ENCODE measurements around the gene SFT2D3.

GRCh38 chr2:127653421-127654083 is 47.7 kb upstream of the SFT2D3 start:
- no peak for TF ChIP-seq KAT7 (CRISPR knock-in tag; IDR thresholded peaks at IDR 0.05; ENCODE audit: borderline replicate concordance)
- no peak for TF ChIP-seq NFE2 (IDR thresholded peaks at IDR 0.05; ENCODE audit: low read depth)
- no peak for TF ChIP-seq ZKSCAN3 (CRISPR knock-in tag; IDR thresholded peaks at IDR 0.05)
- no peak for TF ChIP-seq MYNN (IDR thresholded peaks at IDR 0.05)
- no peak for TF ChIP-seq MYNN (CRISPR knock-in tag; IDR thresholded peaks at IDR 0.05)
- TF ChIP-seq TCF3 (CRISPR knock-in tag; IDR thresholded peaks at IDR 0.05): no peak
- TF ChIP-seq SMC3 (conservative IDR thresholded peaks at IDR 0.05; ENCODE audit: insufficient read depth, low read depth, low read length): no peak
- TF ChIP-seq NR2C2 (CRISPR knock-in tag; IDR thresholded peaks at IDR 0.05): no peak
- no peak for TF ChIP-seq NR2C2 (tag; IDR thresholded peaks at IDR 0.05)

Data from K562 (cell line).